Measurements from ENCODE around the gene TOMM40L.

- TF ChIP-seq CTCF (IDR thresholded peaks at IDR 0.05) (no peak), POLR2A (IDR thresholded peaks at IDR 0.05) (no peak)
Observed at GRCh38 chr1:161266836-161267235, 41.0 kb downstream of the TOMM40L start.

Data from uterus (tissue), 2 donors.